ENCODE results near the gene ATM. TPM values are rescaled to one million over a fixed set of nuclear protein-coding genes. Genes with fewer than 3 reads are reported as not detected.
"Not testable (repeated sequence)": the region's sequence is repeated elsewhere in the genome, so short reads cannot be mapped to it uniquely, and the experiment has no call there.

The ATM gene
- total RNA-seq, 1 donor from 2014 or later, result 33.3 TPM

DNA sequence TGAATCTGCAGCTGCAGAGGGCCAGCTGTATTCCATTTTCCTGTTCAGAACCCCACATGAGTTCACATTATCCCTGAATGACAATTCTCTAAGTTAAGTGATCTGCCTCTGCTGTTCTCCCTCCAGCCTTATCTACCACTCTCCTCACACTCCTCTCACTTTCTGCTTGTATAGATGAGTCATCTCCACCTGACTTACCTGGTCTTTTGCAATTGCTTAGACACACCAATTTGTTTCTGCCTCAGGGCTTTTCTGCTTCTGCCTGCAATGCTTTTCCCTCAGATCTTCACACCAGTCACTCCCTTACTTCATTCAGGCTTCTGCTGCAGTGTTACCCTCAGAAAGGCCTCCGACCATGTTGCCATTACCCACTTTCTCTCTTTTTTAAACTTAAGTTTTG is 118.1 kb downstream of the ATM start:
- ATAC-seq (no peak), DNase-seq (no peak)
- intact Hi-C loops (cut with micrococcal nuclease), result no loop called here

DNA sequence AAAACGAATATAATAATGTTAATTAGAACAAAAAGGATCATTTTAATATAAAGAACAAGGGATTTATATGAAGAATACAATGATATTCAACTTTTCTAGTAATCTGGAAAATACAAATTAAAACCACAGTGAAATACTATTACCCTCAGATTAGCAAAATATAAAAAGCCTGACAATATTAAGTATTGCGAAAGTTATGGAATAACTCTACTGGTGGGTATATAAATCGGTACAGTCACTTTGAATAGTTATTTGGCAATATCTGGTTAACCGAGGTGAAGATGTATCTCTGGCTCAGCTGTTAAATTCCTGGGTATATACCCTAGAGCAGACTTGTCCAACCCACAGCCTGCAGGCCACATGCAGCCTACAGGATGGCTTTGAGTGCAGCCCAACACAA is 118.8 kb downstream of the ATM start:
- intact Hi-C loops (cut with micrococcal nuclease), result no loop called here
- no peak for ATAC-seq

DNA sequence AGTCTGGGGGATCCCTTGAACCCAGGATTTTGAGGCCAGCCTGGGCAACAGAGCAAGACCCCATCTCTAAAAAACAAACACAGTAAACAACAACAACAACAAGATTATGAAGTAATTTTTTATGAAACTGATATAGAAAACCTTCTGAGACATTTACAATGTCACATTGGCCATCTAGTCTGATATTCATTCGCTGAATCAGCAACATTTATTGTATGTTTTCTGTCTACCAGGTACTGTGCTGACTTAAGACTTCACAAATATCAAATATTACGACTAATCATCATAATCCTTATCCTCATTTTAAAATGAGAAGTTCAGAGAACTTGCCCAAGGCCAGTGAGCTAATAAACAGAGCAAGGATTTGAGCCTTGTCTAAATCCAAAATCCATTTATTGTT is 120.8 kb downstream of the ATM start:
- DNase-seq, result no peak
- ATAC-seq, result no peak
- intact Hi-C loops (cut with micrococcal nuclease), result no loop called here

More for the DNA sequence above, 118.8 kb downstream of the ATM start:
- DNase-seq, result no peak

DNA sequence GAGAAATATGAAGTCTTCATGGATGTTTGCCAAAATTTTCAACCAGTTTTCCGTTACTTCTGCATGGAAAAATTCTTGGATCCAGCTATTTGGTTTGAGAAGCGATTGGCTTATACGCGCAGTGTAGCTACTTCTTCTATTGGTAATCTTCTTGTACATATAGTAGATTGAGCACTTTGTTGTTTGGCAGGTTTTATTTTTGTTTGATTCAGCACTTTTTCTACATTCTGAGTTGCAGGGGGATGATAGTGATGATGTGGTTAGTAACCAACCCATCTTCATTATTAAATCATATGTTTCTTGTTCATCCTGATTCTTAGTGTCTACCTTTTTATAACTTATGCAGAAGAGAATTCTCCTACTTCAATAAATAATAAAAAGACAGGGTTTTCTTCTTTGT is 122.9 kb downstream of the ATM start:
- DNase-seq, result no peak
- intact Hi-C loops (cut with micrococcal nuclease), result no loop called here
- ATAC-seq, result no peak

DNA sequence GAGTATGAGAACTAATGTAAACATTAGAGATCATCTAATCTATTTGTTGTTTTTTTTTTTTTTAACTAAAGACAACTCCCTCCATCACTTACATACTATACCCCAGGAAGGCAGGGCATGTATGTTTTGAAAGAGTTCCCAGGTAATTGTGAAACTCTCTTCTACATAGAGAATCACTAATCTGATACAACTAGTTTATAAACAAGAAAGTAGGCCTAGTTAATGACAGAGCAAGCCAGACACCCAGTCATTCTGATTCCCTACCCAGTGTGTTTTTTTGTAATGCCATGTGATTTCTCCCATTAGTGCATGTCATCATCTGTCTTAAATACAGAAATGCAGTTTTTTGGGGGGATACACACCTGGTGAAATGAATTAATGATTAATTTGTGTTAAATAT is 123.6 kb downstream of the ATM start:
- intact Hi-C loops (cut with micrococcal nuclease), result no loop called here
- DNase-seq (no peak), ATAC-seq (no peak)

DNA sequence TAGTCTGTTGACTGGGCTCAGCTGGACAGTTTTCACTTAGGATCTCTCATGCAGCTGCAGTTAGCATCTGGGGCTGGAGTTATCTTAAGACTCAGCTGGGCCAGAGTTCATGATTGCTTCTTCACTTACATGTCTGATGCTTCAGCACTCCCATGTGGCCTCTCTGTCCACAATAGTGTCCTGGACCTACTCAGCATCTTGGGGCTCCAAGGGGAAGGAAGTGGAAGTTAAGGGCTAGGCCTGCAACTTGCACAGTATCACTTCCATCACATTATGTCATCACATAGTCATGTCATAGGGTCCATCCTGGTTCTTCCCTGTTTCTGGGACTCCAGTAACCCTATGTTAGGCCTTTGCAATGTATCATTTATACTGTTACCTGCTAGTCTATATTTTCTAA is 128.6 kb downstream of the ATM start:
- intact Hi-C loops (cut with micrococcal nuclease), result no loop called here
- DNase-seq (no peak), ATAC-seq (no peak)

DNA sequence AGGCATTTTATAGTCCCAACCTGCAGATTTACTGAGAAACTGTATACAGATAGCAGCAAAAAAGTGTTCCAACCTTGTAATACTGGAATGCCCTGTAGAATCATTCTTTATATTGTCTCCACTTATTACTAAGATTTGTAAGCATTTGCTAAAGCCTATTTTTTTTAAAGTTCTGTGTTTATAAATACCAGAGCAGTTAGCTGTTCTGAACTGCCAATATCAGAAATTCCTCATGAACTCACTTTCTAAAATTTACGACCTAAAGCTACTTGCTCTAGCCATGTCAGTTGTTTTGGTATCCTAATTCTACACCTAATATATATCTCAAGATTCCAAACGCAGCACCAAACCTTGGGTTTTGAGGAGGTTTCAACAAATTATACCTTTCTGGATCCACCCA is 141.3 kb downstream of the ATM start:
- DNase-seq (no peak), ATAC-seq (no peak)
- intact Hi-C loops (cut with micrococcal nuclease), result no loop called here

DNA sequence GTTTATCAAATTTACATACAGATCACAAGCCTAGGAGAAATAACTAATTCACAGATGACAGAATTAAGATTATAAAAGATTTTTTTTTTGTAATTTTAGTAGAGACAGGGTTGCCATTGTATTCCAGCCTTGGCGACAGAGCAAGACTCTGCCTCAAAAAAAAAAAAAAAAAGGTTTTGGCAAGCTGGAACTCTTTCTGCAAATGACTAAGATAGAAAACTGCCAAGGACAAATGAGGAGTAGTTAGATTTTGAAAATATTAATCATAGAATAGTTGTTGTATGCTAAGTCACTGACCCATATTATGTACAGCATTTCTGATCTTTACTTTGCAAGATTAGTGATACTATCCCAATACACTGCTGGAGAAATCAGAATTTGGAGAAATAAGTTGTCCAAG is 145.3 kb downstream of the ATM start:
- DNase-seq (no peak), ATAC-seq (no peak)
- intact Hi-C loops (cut with micrococcal nuclease), result no loop called here

DNA sequence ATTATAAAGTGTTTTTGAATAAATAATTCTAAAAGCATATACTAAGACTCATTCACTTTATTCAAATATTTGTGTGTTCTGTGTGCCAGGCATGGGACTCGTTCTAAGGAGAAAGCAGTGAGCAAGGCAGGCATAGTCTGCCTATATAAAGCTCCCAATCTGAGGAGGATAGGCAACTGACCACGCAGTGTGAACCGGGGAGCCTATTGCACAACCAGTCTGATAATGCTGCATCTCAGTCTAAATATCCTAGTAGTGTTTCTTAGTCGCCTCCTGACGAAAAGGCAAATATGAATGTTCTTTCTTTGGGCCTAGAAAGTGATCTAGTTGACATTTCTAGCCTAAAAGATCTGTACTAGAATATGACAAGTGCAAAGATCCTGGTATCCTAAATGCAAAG is 146.2 kb downstream of the ATM start:
- ATAC-seq, result no peak
- intact Hi-C loops (cut with micrococcal nuclease), result no loop called here
- DNase-seq, result no peak

DNA sequence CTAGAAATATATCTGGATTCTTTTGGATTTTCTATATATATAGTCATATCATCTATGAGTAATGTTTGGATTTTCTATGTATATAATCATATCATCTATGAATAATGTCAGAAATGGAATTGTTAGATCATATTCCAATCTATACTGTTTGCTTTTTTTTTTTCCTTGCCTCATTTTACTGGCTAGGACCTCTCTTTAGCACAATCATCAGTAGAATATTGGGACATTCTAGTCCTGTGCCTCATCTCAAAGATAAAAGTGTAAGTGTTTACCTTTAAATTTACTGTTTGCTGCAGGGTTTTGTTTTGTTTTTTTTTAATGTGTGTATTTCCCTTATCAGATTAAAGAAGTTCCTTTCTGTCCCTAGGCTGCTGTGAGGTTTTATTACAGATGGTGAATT is 147.4 kb downstream of the ATM start:
- intact Hi-C loops (cut with micrococcal nuclease), result no loop called here
- DNase-seq (no peak), ATAC-seq (no peak)

DNA sequence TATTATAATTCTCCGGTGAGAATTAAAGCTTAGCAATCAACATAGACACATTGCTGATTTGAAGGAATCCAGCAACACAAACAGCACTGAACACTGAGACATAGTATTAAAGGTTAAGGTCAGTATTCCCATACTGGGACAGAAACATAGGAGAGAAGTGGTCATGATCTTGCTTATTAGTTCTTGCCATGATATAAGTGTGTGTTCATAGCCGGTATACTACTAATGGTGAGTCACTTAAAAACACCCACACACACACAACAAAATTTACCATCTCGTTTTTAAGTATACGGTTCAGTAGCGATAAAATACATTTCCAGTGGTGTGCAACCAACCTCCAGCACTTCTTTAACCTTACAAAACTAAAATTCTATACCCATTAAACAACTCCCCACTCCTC is 148.1 kb downstream of the ATM start:
- ATAC-seq (no peak), DNase-seq (no peak)
- intact Hi-C loops (cut with micrococcal nuclease), result no loop called here

DNA sequence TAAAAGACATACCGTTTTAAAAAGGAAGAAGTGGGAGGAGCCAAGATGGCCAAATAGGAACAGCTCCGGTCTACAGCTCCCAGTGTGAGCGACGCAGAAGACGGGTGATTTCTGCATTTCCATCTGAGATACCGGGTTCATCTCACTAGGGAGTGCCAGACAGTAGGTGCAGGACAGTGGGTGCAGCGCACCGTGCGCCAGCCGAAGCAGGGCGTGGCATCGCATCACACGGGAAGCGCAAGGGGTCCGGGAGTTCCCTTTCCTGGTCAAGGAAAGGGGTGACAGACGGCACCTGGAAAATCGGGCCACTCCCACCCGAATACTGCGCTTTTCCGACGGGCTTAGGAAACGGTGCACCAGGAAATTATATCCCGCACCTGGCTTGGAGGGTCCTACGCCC is 150.6 kb downstream of the ATM start:
- DNase-seq; intact Hi-C loops (cut with micrococcal nuclease); ATAC-seq: not testable (repeated sequence)

DNA sequence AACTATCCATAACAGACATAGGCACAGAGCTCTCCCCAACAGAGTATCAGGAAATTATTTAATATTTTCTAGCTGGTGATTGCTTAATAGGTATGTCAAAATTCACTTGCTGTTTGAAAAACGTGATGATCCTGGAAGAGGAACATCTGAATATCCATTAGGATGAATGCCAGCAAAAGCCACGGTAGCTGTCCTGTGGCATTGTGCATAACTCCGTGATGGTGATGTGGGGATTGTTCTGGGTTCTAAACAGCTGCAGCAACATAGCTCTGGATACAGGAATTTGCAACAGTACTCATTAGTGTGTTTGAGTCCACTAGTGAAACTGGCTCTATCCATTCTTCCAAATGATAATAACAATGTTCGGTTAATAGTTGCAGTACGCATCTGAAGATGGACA is 165.7 kb downstream of the ATM start:
- ATAC-seq (no peak), DNase-seq (no peak)
- intact Hi-C loops (cut with micrococcal nuclease), result no loop called here

DNA sequence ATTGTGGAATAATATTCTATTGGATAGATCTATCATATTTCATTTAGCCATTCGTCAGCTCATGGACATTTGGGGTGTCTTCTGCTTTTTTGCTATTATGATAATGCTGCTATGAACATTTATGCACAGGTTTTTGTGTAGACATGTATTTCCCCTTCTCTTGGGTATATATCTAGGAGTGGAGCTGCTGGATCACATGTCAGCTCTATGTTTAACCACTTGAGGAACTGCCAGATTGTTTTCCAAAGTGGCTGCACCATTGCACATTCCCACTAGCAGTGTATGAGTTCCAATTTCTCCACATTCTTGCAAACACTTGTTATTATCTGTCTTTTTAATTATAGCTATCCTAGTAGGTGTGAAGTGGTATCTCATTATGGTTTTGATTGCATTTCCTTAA is 169.5 kb downstream of the ATM start:
- DNase-seq (no peak), ATAC-seq (peak; percentile 55)
- intact Hi-C loops (cut with micrococcal nuclease), result no loop called here

DNA sequence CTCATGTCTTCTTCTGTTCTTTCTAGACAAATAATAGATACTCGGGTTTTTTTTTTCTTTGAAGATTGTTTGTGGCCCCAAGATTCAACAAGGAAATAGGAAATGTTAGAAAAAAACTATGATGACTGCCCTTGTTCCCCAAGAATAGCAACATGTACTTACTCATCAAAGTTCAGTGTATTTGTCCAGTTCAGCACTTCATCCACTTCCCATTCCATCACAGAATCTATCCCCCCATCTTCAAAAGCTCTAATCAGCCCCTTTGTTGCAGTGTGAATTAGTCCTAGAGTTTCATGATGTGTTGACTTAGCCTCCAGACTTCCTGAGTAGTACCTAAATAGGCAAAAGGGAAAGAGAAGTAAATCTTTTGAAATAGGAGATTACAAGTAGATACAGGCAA is 170.2 kb downstream of the ATM start:
- ATAC-seq (peak; percentile 19), DNase-seq (no peak)
- intact Hi-C loops (cut with micrococcal nuclease), result no loop called here

DNA sequence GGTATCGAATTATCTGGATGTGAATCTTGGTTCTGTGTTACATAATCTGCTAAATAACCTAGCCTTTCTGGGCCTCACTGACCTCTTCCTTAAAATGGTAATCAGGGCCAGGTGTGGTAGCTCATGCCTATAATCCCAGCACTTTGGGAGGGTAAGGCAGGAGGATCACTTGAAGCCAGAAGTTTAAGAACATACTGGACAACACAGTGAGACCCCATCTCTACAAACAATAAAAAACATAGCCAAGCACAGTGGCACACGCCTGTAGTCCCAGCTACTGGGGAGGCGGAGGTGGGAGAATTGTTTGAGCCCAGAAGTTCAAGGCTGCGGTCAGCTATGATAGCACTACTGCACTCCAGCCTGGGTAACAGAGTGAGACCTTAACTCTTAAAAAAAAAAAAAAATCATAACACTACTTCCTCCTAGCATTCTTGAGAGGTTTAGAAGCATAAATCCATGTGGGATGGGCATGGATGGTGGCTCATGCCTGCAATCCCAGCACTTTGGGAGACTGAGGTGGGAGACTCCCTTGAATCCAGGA is 171.9 kb downstream of the ATM start:
- DNase-seq (no peak), ATAC-seq (no peak)
- intact Hi-C loops (cut with micrococcal nuclease), result no loop called here

DNA sequence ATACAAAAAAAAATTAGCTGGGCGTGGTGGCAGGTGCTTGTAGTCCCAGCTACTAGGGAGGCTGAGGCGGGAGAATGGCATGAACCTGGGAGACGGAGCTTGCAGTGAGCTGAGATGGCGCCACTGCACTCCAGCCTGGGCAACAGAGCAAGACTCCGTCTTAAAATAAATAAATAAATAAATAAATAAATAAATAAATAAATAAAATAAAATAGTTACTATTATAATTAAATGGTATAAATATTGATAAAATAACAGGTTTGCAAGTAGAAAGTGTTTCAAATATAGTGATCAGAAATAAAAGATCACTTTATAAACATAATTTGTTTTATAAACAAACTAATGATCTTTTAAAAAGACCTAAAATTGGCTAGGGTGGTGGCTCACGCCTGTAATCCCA is 173.8 kb downstream of the ATM start:
- DNase-seq; ATAC-seq; intact Hi-C loops (cut with micrococcal nuclease): not testable (repeated sequence)

DNA sequence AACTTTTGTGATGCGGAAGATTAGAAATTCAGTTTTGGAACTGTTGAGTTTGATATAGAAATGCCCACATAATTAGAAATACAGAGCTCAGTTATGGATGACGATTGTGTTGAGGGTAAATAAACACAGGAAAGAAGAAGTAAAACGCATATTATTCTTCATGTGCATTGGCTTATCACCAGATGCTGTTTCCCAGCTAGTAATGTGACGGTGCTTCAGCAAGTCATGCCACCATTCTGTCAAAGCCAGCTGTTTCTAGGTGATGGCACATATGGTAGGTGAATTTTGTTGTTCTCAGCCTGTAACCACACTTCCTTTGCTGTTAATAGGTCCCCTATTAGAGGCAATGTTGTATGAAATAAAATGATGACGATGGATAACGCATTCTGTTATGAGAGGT is 175.6 kb downstream of the ATM start:
- ATAC-seq (no peak), DNase-seq (no peak)
- intact Hi-C loops (cut with micrococcal nuclease), result no loop called here

DNA sequence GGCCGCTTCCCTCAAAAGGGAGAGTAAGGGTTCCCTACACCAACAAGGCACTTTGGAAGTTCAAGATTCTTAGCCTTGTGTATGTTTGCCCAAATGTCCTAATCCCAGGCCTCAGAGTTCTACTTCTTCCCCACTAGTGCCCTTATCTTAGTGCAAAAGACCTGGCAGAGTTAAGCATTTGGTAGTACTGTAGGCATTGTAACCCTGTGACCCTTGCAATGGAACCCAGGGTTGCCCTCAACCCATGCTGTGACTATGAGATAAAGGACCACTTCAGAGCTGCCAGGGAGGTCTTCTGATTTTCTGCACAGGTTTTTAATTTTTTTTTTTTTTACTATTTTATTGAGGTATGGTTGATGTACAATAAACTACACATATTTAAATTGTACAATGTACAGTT is 179.4 kb downstream of the ATM start:
- DNase-seq (no peak), ATAC-seq (no peak)
- intact Hi-C loops (cut with micrococcal nuclease), result no loop called here

DNA sequence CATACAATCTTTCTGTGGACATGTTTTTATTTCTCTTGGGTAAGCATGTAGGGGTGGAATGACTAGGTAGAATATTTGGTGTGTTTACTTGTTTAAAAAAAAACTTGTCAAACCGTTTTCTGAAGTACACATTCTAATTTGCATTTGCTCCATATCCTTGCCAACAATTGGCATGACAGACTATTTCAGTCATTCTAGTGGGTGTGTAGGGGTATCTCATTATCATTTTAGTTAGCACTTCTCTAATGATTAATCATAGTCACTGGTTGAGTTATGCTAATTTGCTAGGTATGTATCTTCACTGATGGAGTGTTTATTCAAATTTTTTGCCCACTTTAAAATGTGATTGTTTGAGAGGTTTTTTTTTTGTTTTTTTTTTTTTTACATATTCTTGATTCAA is 180.2 kb downstream of the ATM start:
- intact Hi-C loops (cut with micrococcal nuclease), result no loop called here
- ATAC-seq (no peak), DNase-seq (no peak)

DNA sequence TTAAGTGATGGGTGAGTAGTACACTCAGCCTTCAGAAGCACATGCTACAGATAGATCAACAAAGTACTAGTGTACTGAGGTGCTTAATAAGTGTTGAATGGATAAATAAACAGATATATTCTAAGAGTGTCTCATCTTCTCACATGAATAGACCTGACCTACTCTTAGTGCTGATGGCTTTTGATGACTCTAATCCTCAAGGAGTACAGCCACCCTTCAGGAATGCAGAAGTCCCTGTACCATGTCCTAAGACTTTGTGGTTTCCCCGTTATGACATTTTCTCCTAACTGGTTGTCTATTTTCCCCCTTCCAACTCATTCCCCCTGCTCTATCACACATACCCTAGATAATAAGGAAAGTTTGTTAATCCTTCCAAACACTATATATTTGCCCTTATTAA is 182.8 kb downstream of the ATM start:
- DNase-seq, result no peak
- intact Hi-C loops (cut with micrococcal nuclease), result no loop called here

DNA sequence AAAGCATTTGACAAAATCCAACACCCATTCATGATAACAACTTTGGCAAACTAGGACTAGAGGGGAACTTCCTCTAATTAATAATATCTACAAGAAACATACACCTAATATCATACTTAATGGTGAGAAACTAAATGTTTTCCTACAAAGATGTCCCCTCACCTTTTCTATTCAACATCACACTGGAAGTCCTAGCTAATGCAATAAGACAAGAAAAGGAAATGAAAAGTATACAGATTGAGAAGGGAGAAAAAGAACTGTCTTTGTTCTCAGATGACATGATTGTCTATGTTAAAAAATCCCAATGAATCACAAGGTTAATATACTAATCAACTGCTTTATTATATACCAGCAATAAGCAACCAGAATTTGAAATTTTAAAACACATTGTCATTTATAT is 192.1 kb downstream of the ATM start:
- DNase-seq, result no peak
- intact Hi-C loops (cut with micrococcal nuclease), result loop anchor here (5.0 kb wide), 1 partner anchor 232 kb away; no protein-coding TSS in a partner anchor
- ATAC-seq, result no peak

More for the DNA sequence above, 182.8 kb downstream of the ATM start:
- ATAC-seq, result no peak
